Right lobe of liver (tissue), 4 donors: ENCODE measurements around the gene NYAP1.

Experiments
- CTCF ChIP-seq, 4 donors: fragments of 200-600 bp in 3 of 4; fragments of 450-650 bp in 1 of 4; IDR thresholded peaks; one replicate each; pipeline versions ENCODE4 v1.5.1 to v1.8.0; 2016 to 2022; ENCODE audit warnings: antibody characterized with exemption in 4 of 4, mild to moderate bottlenecking in 2 of 4
- POLR2A ChIP-seq: fragments of 450-650 bp; IDR thresholded peaks from one replicate; pipeline ENCODE4 v1.6.1; 2017; ENCODE audit warnings: antibody characterized with exemption, mild to moderate bottlenecking
- donor health status: DM: no; HTN: no; CAD: no.
- donor health status: DM: no; HTN: no; CAD: no.
- donor health status: DM: no; HTN: yes; CAD: no.

DNA sequence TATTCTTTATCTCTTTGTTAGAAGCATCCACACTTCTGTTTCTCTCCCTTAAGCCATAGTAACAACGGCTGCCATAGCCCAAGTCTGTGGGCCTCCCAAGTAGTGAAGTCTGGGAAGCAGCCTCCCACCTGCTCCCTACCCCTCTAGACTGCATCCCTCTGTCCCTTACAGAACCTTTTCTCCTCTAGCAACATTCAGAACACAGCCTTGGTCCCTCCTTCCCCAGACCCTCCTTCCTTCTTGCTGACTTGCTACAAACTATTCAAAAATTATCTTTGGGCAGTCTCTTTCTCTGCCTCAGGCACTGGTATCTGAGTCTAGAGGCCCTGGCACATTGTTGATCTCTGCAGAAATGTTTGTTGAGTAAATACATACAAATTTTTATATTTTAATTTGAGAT lies 2.3 kb upstream of the NYAP1 start:
- TF ChIP-seq CTCF (IDR thresholded peaks at IDR 0.05) (no peak), POLR2A (no peak)
